HCT116 (cell line): ENCODE data around the gene BIRC6. TPM values are rescaled to one million over a fixed set of nuclear protein-coding genes. Genes with fewer than 3 reads are reported as not detected.

Experiments used
- ATAC-seq: fragments of 200-7000 bp; cut with Tn5 transposase; 2 replicates; pipeline ENCODE4 v1.9.1; 2020; ENCODE audit warnings: mild to moderate bottlenecking, moderate library complexity
- BruUV-seq: library from RNA; stranded (reverse); fragments of 400-500 nt; replicated peaks from 2 replicates; lab custom pipeline; 2021; lab: Mats Ljungman, UMichigan
- CTCF ChIA-PET: fragments of 300-600 bp; sonication (Branson Sonifier 250); formaldehyde crosslinking; loops from one replicate; lab custom pipeline; 2021; ENCODE audit warnings: antibody characterized with exemption; lab: Charles Lee
- POLR2A ChIA-PET: fragments of 300-600, 350-600 bp; sonication (Branson Sonifier 250); formaldehyde crosslinking; loops from one replicate; lab custom pipeline; 2021; ENCODE audit warnings: antibody characterized with exemption; lab: Charles Lee
- RAD21 ChIA-PET, 2 experiments: fragments of 300-600 bp; sonication (Branson Sonifier 250); formaldehyde crosslinking; loops; one replicate each; lab custom pipeline; 2023; ENCODE audit warnings: low total read pairs in 2 of 2; ENCODE audit not compliant: uncharacterized antibody in 2 of 2, unreplicated experiment in 2 of 2, low non-redundant PET in 1 of 2; lab: Charles Lee
- DNase-seq: peaks from one replicate; pipeline ENCODE4 v3.0.0-alpha.2; 2010; ENCODE audit warnings: low read depth, low spot score
- H2AFZ ChIP-seq: fragments of 200-600 bp; shearing (Covaris generic), sonication (generic); 2 replicates; pipeline ENCODE4 v1.6.1; 2017; ENCODE audit warnings: low read depth, mixed run types, mixed read lengths, antibody characterized with exemption, low read length; ENCODE audit not compliant: poor library complexity, severe bottlenecking
- H3K27ac ChIP-seq: 2 replicates; pipeline ENCODE4 v1.5.1; 2012; ENCODE audit warnings: low read depth, low read length
- H3K27me3 ChIP-seq: fragments of 200-600 bp; sonication (generic); 2 replicates; pipeline ENCODE4 v1.6.1; 2016; ENCODE audit warnings: mixed run types, low read length, mixed read lengths; ENCODE audit not compliant: insufficient read depth
- H3K36me3 ChIP-seq, 2 experiments: fragments of 200-500 bp in 1 of 2; fragments of 200-600 bp in 1 of 2; sonication (Bioruptor generic) in 1 of 2; sonication (generic) in 1 of 2; 2 replicates each; pipeline versions ENCODE4 v1.5.1 to v1.6.1; 2014 to 2016; ENCODE audit warnings: low read length in 2 of 2, inconsistent platforms in 1 of 2, mixed read lengths in 1 of 2, mixed run types in 1 of 2; ENCODE audit not compliant: insufficient read depth in 2 of 2, control insufficient read depth in 1 of 2
- H3K4me1 ChIP-seq, 2 experiments: fragments of 200-600 bp in 1 of 2; sonication (generic) in 1 of 2; 2 replicates each; pipeline versions ENCODE4 v1.5.1 to v1.6.1; 2012 to 2017; ENCODE audit warnings: low read length in 2 of 2, inconsistent platforms in 1 of 2, mild to moderate bottlenecking in 1 of 2, mixed read lengths in 1 of 2, mixed run types in 1 of 2, moderate library complexity in 1 of 2; ENCODE audit not compliant: insufficient read depth in 2 of 2, control insufficient read depth in 1 of 2
- H3K4me2 ChIP-seq: fragments of 200-600 bp; sonication (generic); 2 replicates; pipeline ENCODE4 v1.6.1; 2017; ENCODE audit warnings: mixed run types, low read length, mixed read lengths
- H3K4me3 ChIP-seq, 2 experiments: fragments of 200-600 bp in 1 of 2; sonication (generic) in 1 of 2; replicated peaks in 1 of 2; 2 replicates each; pipeline ENCODE4 v1.5.1; 2011 to 2016; ENCODE audit warnings: low read length in 2 of 2, control low read depth in 1 of 2, low read depth in 1 of 2, mild to moderate bottlenecking in 1 of 2, mixed read lengths in 1 of 2, mixed run types in 1 of 2
- H3K79me2 ChIP-seq: fragments of 200-600 bp; sonication (generic); 2 replicates; pipeline ENCODE4 v1.6.1; 2017; ENCODE audit warnings: mild to moderate bottlenecking, mixed run types, low read length, moderate library complexity, mixed read lengths; ENCODE audit not compliant: insufficient read depth
- H3K9ac ChIP-seq: fragments of 200-600 bp; sonication (generic); 2 replicates; pipeline ENCODE4 v1.6.1; 2016; ENCODE audit warnings: low read length, mixed read lengths
- H3K9me2 ChIP-seq: fragments of 200-600 bp; sonication (generic), shearing (Covaris generic); 2 replicates; pipeline ENCODE4 v1.6.1; 2017; ENCODE audit warnings: mixed run types, mild to moderate bottlenecking, moderate library complexity; ENCODE audit not compliant: insufficient read depth
- H3K9me3 ChIP-seq, 2 experiments: fragments of 200-500 bp in 1 of 2; fragments of 200-600 bp in 1 of 2; sonication (Bioruptor generic) in 1 of 2; sonication (generic) in 1 of 2; 2 replicates each; pipeline ENCODE4 v1.6.1; 2014 to 2017; ENCODE audit warnings: low read length in 2 of 2, mixed read lengths in 2 of 2, inconsistent platforms in 1 of 2, low read depth in 1 of 2, mild to moderate bottlenecking in 1 of 2, mixed run types in 1 of 2, moderate library complexity in 1 of 2; ENCODE audit not compliant: control insufficient read depth in 1 of 2, insufficient read depth in 1 of 2
- H4K20me1 ChIP-seq: fragments of 200-600 bp; sonication (generic), shearing (Covaris generic); 2 replicates; pipeline ENCODE4 v1.6.1; 2017; ENCODE audit warnings: mixed run types, mild to moderate bottlenecking, moderate library complexity; ENCODE audit not compliant: insufficient read depth
- CBX3 ChIP-seq: IDR thresholded peaks from 2 replicates; pipeline ENCODE4 v1.6.1; 2012; ENCODE audit warnings: low read depth
- CEBPB ChIP-seq: IDR thresholded peaks from 2 replicates; pipeline ENCODE4 v1.6.1; 2012; ENCODE audit warnings: low read depth
- EGR1 ChIP-seq: IDR thresholded peaks from 2 replicates; pipeline ENCODE4 v1.6.1; 2012; ENCODE audit warnings: low read depth
- ELF1 ChIP-seq: IDR thresholded peaks from 2 replicates; pipeline ENCODE4 v1.6.1; 2012; ENCODE audit warnings: low read depth, borderline replicate concordance
- EZH2 ChIP-seq: fragments of 200-600 bp; sonication (generic); IDR thresholded peaks from 2 replicates; pipeline ENCODE4 v1.6.1; 2017; ENCODE audit warnings: antibody characterized with exemption, mixed run types
- EZH2phosphoT487 ChIP-seq: fragments of 200-600 bp; IDR thresholded peaks from 2 replicates; pipeline ENCODE4 v1.6.1; 2018; ENCODE audit warnings: antibody characterized with exemption, borderline replicate concordance
- FOSL1 ChIP-seq: IDR thresholded peaks from 2 replicates; pipeline ENCODE4 v1.6.1; 2012; ENCODE audit warnings: low read depth
- JUND ChIP-seq: IDR thresholded peaks from 2 replicates; pipeline ENCODE4 v1.6.1; 2012
- RAD21 ChIP-seq: IDR thresholded peaks from 2 replicates; pipeline ENCODE4 v1.6.1; 2012; ENCODE audit warnings: low read depth, mild to moderate bottlenecking
- REST ChIP-seq: IDR thresholded peaks from 2 replicates; pipeline ENCODE4 v1.6.1; 2012; ENCODE audit warnings: low read depth
- SIN3A ChIP-seq: IDR thresholded peaks from 2 replicates; pipeline ENCODE4 v1.6.1; 2012; ENCODE audit warnings: low read depth
- SP1 ChIP-seq: IDR thresholded peaks from 2 replicates; pipeline ENCODE4 v1.6.1; 2012; ENCODE audit warnings: low read depth
- SRF ChIP-seq: IDR thresholded peaks from 2 replicates; pipeline ENCODE4 v1.6.1; 2012; ENCODE audit warnings: low read depth
- TCF7L2 ChIP-seq: IDR thresholded peaks from 2 replicates; pipeline ENCODE4 v1.7.0; 2011; ENCODE audit warnings: borderline replicate concordance, inconsistent platforms; ENCODE audit not compliant: insufficient read depth, insufficient read length; ENCODE audit errors: extremely low read depth
- ZFX ChIP-seq: fragments of 450-650 bp; IDR thresholded peaks from 2 replicates; pipeline ENCODE4 v1.6.1; 2017
- ZNF274 ChIP-seq: fragments of 200-500 bp; sonication (Bioruptor generic); IDR thresholded peaks from 2 replicates; pipeline ENCODE4 v1.6.1; 2014; ENCODE audit warnings: mild to moderate bottlenecking, low read depth, low read length, inconsistent platforms
- intact Hi-C: fragments of 100-400 bp; cut with micrococcal nuclease; formaldehyde crosslinking; loops from 2 replicates; pipeline ENCODE4 v1.10.0; 2022
- total RNA-seq: library from RNA; stranded (reverse); gene quantifications from one replicate; pipeline ENCODE4 v1.2.1, GENCODE V29; 2021; ENCODE audit not compliant: unreplicated experiment
- TF ChIP-seq, protein P1 (sequence below): IDR thresholded peaks from 2 replicates; pipeline ENCODE4 v1.6.1; 2011; ENCODE audit warnings: mild to moderate bottlenecking, low read length, moderate library complexity; ENCODE audit not compliant: insufficient replicate concordance; ENCODE audit errors: extremely low read depth
- TF ChIP-seq, protein P2 (sequence below), 3 experiments: fragments of 200-600 bp in 1 of 3; sonication (generic) in 1 of 3; IDR thresholded peaks in 2 of 3; conservative IDR thresholded peaks in 1 of 3; 2 replicates each; pipeline ENCODE4 v1.5.1; 2012 to 2017; ENCODE audit warnings: low read depth in 2 of 3, low read length in 2 of 3, antibody characterized with exemption in 1 of 3, borderline replicate concordance in 1 of 3, control low read depth in 1 of 3, mild to moderate bottlenecking in 1 of 3, mixed read lengths in 1 of 3, mixed run types in 1 of 3, moderate library complexity in 1 of 3; ENCODE audit not compliant: insufficient read depth in 1 of 3
- TF ChIP-seq, protein P3 (sequence below): IDR thresholded peaks from 2 replicates; pipeline ENCODE4 v1.6.1; 2012
- TF ChIP-seq, protein P4 (sequence below): IDR thresholded peaks from 2 replicates; pipeline ENCODE4 v1.6.1; 2012

Gene BIRC6
- total RNA-seq, 1 experiment from 2014 or later: 60.7 TPM

DNA sequence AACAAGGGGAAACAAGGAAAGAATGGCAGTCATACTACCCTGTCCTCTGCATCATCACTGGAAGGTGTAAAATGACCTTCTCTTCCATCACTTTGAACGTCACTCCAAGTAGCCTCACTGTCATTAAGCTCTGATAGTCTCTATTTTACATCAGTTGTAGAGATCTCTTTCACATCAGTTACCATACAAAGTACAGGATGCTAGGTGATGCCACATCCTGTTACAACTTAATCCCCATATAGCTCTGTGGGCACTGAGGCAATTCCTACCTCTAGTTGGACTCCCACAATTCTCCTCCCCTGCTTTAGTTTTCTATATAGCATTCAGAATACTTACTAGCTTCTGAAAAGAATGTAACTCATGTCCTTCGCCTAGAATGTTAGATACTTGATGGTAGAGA is 215.9 kb downstream of the BIRC6 start:
- no peak overlapping the region for H2AFZ ChIP-seq
- TF ChIP-seq, protein P1, sequence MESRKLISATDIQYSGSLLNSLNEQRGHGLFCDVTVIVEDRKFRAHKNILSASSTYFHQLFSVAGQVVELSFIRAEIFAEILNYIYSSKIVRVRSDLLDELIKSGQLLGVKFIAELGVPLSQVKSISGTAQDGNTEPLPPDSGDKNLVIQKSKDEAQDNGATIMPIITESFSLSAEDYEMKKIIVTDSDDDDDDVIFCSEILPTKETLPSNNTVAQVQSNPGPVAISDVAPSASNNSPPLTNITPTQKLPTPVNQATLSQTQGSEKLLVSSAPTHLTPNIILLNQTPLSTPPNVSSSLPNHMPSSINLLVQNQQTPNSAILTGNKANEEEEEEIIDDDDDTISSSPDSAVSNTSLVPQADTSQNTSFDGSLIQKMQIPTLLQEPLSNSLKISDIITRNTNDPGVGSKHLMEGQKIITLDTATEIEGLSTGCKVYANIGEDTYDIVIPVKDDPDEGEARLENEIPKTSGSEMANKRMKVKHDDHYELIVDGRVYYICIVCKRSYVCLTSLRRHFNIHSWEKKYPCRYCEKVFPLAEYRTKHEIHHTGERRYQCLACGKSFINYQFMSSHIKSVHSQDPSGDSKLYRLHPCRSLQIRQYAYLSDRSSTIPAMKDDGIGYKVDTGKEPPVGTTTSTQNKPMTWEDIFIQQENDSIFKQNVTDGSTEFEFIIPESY: no peak
- TF ChIP-seq EZH2: no peak
- TF ChIP-seq CBX3: no peak
- no peak for TF ChIP-seq SP1
- no peak for TF ChIP-seq TCF7L2
- TF ChIP-seq ELF1: no peak
- TF ChIP-seq CEBPB: no peak
- no peak for TF ChIP-seq JUND
- no peak for TF ChIP-seq ZNF274
- no peak for TF ChIP-seq EZH2phosphoT487
- TF ChIP-seq, protein P2, sequence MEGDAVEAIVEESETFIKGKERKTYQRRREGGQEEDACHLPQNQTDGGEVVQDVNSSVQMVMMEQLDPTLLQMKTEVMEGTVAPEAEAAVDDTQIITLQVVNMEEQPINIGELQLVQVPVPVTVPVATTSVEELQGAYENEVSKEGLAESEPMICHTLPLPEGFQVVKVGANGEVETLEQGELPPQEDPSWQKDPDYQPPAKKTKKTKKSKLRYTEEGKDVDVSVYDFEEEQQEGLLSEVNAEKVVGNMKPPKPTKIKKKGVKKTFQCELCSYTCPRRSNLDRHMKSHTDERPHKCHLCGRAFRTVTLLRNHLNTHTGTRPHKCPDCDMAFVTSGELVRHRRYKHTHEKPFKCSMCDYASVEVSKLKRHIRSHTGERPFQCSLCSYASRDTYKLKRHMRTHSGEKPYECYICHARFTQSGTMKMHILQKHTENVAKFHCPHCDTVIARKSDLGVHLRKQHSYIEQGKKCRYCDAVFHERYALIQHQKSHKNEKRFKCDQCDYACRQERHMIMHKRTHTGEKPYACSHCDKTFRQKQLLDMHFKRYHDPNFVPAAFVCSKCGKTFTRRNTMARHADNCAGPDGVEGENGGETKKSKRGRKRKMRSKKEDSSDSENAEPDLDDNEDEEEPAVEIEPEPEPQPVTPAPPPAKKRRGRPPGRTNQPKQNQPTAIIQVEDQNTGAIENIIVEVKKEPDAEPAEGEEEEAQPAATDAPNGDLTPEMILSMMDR (IDR thresholded peaks at IDR 0.05 in 2 of 3, conservative IDR thresholded peaks at IDR 0.05 in 1 of 3; ENCODE audit: borderline replicate concordance in 1 of 3, insufficient read depth in 1 of 3, low read depth in 2 of 3, low read length in 2 of 3): no peak
- no peak for TF ChIP-seq ZFX
- no peak for TF ChIP-seq SIN3A
- TF ChIP-seq RAD21: no peak
- no peak for TF ChIP-seq EGR1
- no peak for TF ChIP-seq SRF
- TF ChIP-seq FOSL1: no peak
- TF ChIP-seq REST: no peak
- TF ChIP-seq, protein P3, sequence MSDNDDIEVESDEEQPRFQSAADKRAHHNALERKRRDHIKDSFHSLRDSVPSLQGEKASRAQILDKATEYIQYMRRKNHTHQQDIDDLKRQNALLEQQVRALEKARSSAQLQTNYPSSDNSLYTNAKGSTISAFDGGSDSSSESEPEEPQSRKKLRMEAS: no peak
- TF ChIP-seq, protein P4, sequence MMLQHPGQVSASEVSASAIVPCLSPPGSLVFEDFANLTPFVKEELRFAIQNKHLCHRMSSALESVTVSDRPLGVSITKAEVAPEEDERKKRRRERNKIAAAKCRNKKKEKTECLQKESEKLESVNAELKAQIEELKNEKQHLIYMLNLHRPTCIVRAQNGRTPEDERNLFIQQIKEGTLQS: no peak
- TF ChIP-seq, all 23 proteins: peak for 0
- Histone ChIP-seq H4K20me1 (no peaks in the 10 kb centered on the region), H3K4me1 (peaks cover 0 to 6% of the 10 kb centered on the region in 2 experiments; a peak in 1 of 4 replicates), H3K4me2 (no peak overlapping the region), H3K9me2 (no peaks in the 10 kb centered on the region), H3K9me3 (no peaks in the 10 kb centered on the region), H3K4me3 (no peak overlapping the region), H3K79me2 (peaks cover 3% of the 10 kb centered on the region), H3K9ac (no peak overlapping the region), H3K27me3 (no peaks in the 10 kb centered on the region), H3K27ac (no peak overlapping the region), H3K36me3 (0 out of 4 replicates have a peak, but pooled peaks cover 0 to 2% of the 10 kb centered on the region in 2 experiments)
- ChIA-PET POLR2A (no interaction called here), RAD21 (no interaction called here), CTCF (no interaction called here)
- ATAC-seq (no peak), DNase-seq (no peak)
- intact Hi-C loops: no loop called here
- BruUV-seq: no TSS peak
